HG03159 (cell line): Measurements from ENCODE around the gene NRIP2.

ENCODE experiments used
- ATAC-seq: cut with Tn5 transposase; IDR thresholded peaks from one replicate; pipeline ENCODE4 v1.9.1; 2021; ENCODE audit warnings: mild to moderate bottlenecking, moderate library complexity; ENCODE audit not compliant: unreplicated experiment

Gene NRIP2

GRCh38 chr12:2776129-2776806 lies 58.6 kb downstream of the NRIP2 start:
- no peak for ATAC-seq

DNA sequence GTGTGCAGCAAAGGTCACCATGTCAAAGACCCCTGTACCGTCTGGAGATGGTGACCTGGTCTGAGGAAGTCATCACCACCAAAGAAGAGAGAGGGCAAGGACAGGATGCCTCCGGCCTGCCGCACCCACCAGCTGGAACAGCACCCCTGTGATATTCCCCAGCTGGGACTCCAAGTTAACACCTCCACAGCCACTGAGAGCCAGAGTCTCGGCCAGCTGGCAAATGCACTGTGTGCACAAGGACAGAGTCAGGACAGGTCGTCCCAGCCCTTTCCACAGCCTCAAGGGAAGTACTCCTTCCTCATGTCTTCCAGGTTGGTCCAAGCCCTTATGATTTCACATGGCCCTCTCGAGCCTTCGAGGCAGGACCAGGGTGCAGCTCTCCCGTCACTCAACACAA lies 59.4 kb downstream of the NRIP2 start:
- no peak for ATAC-seq
